H9 (cell line): ENCODE data around the gene RNASE7. TPM values are rescaled to one million over a fixed set of nuclear protein-coding genes. Genes with fewer than 3 reads are reported as not detected.

ENCODE experiments used
- DNase-seq: peaks from one replicate; pipeline ENCODE4 v3.0.0-alpha.2; 2017
- H2AFZ ChIP-seq: one replicate; pipeline ENCODE4 v1.6.1; 2013; ENCODE audit warnings: mild to moderate bottlenecking, low read length, control low read depth, moderate library complexity
- H2AK5ac ChIP-seq: 2 replicates; pipeline ENCODE4 v1.6.1; 2013; ENCODE audit warnings: low read length, control low read depth, mixed read lengths; ENCODE audit not compliant: insufficient read length
- H2BK120ac ChIP-seq: one replicate; pipeline ENCODE4 v1.6.1; 2013; ENCODE audit warnings: low read depth, mild to moderate bottlenecking, low read length, control low read depth, inconsistent platforms; ENCODE audit not compliant: poor library complexity, severe bottlenecking
- H2BK12ac ChIP-seq: 2 replicates; pipeline ENCODE4 v1.6.1; 2013; ENCODE audit warnings: low read length, control low read depth, mixed read lengths, low read depth; ENCODE audit not compliant: insufficient read length
- H2BK15ac ChIP-seq: 2 replicates; pipeline ENCODE4 v1.6.1; 2013; ENCODE audit warnings: low read depth, low read length, control low read depth
- H2BK20ac ChIP-seq: one replicate; pipeline ENCODE4 v1.6.1; 2013; ENCODE audit warnings: low read depth, mild to moderate bottlenecking, low read length, control low read depth, inconsistent platforms; ENCODE audit not compliant: poor library complexity, severe bottlenecking
- H2BK5ac ChIP-seq: 2 replicates; pipeline ENCODE4 v1.6.1; 2013; ENCODE audit warnings: low read length, control low read depth, mixed read lengths; ENCODE audit not compliant: insufficient read length
- H3K14ac ChIP-seq: 2 replicates; pipeline ENCODE4 v1.6.1; 2013; ENCODE audit warnings: low read length, control low read depth; ENCODE audit not compliant: insufficient read depth
- H3K18ac ChIP-seq: 2 replicates; pipeline ENCODE4 v1.6.1; 2013; ENCODE audit warnings: low read depth, mild to moderate bottlenecking, mixed read lengths, low read length, control low read depth; ENCODE audit not compliant: insufficient read length
- H3K23ac ChIP-seq: 2 replicates; pipeline ENCODE4 v1.6.1; 2013; ENCODE audit warnings: low read length, control low read depth, mixed read lengths, low read depth; ENCODE audit not compliant: insufficient read length
- H3K23me2 ChIP-seq: 2 replicates; pipeline ENCODE4 v1.6.1; 2013; ENCODE audit warnings: low read depth, mild to moderate bottlenecking, mixed read lengths, low read length, control low read depth; ENCODE audit not compliant: insufficient read length, poor library complexity, severe bottlenecking
- H3K27ac ChIP-seq: 2 replicates; pipeline ENCODE4 v1.5.1; 2013; ENCODE audit warnings: low read length, control low read depth, mixed read lengths, low read depth; ENCODE audit not compliant: insufficient read length
- H3K27me3 ChIP-seq: 2 replicates; pipeline ENCODE4 v1.6.1; 2013; ENCODE audit warnings: low read length, control low read depth, inconsistent platforms; ENCODE audit not compliant: insufficient read depth
- H3K4ac ChIP-seq: 2 replicates; pipeline ENCODE4 v1.6.1; 2013; ENCODE audit warnings: low read depth, mild to moderate bottlenecking, control low read depth, inconsistent platforms, low read length, moderate library complexity
- H3K4me1 ChIP-seq: 2 replicates; pipeline ENCODE4 v1.6.1; 2013; ENCODE audit warnings: low read length, control low read depth, inconsistent platforms; ENCODE audit not compliant: insufficient read depth
- H3K4me2 ChIP-seq: 2 replicates; pipeline ENCODE4 v1.6.1; 2013; ENCODE audit warnings: low read length, control low read depth, mixed read lengths; ENCODE audit not compliant: insufficient read length, insufficient read depth
- H3K56ac ChIP-seq: 2 replicates; pipeline ENCODE4 v1.6.1; 2013; ENCODE audit warnings: low read depth, mild to moderate bottlenecking, mixed read lengths, low read length, control low read depth; ENCODE audit not compliant: insufficient read length
- H3K79me1 ChIP-seq: 2 replicates; pipeline ENCODE4 v1.6.1; 2013; ENCODE audit warnings: low read depth, mild to moderate bottlenecking, moderate library complexity, low read length, control low read depth, inconsistent platforms; ENCODE audit not compliant: insufficient read depth, poor library complexity, severe bottlenecking
- H3K79me2 ChIP-seq: 2 replicates; pipeline ENCODE4 v1.6.1; 2013; ENCODE audit warnings: low read length, control low read depth, inconsistent platforms; ENCODE audit not compliant: insufficient read depth
- H3K9ac ChIP-seq: 2 replicates; pipeline ENCODE4 v1.6.1; 2013; ENCODE audit warnings: low read length, control low read depth, mixed read lengths; ENCODE audit not compliant: insufficient read length; ENCODE audit errors: extremely low read depth
- H3K9me3 ChIP-seq: one replicate; pipeline ENCODE4 v1.6.1; 2013; ENCODE audit warnings: low read depth, low read length, inconsistent platforms; ENCODE audit not compliant: control insufficient read depth
- H3T11ph ChIP-seq: one replicate; pipeline ENCODE4 v1.6.1; 2013; ENCODE audit warnings: mild to moderate bottlenecking, low read length, control low read depth, inconsistent platforms
- H4K20me1 ChIP-seq: one replicate; pipeline ENCODE4 v1.6.1; 2013; ENCODE audit not compliant: control insufficient read depth, insufficient read length, insufficient read depth
- H4K5ac ChIP-seq: 2 replicates; pipeline ENCODE4 v1.6.1; 2013; ENCODE audit warnings: low read depth, mild to moderate bottlenecking, mixed read lengths, low read length, control low read depth; ENCODE audit not compliant: insufficient read length
- H4K8ac ChIP-seq: replicated peaks from 2 replicates; pipeline ENCODE4 v1.6.1; 2013; ENCODE audit warnings: low read length, control low read depth, mixed read lengths, low read depth; ENCODE audit not compliant: insufficient read length
- H4K91ac ChIP-seq: 2 replicates; pipeline ENCODE4 v1.6.1; 2013; ENCODE audit warnings: low read depth, mild to moderate bottlenecking, moderate library complexity, mixed read lengths, low read length, control low read depth; ENCODE audit not compliant: insufficient read length
- H3K27ac Mint-ChIP-seq, 3 experiments: 2 replicates in 2 of 3; 3 replicates in 1 of 3; pipeline ENCODE4 v1.8.0; 2020 to 2021; ENCODE audit warnings: mixed read lengths in 3 of 3, mild to moderate bottlenecking in 1 of 3, moderate library complexity in 1 of 3
- H3K27me3 Mint-ChIP-seq: 2 replicates; pipeline ENCODE4 v1.8.0; 2021; ENCODE audit warnings: low read depth, mild to moderate bottlenecking, moderate library complexity, mixed read lengths
- H3K36me3 Mint-ChIP-seq, 3 experiments: 2 replicates in 2 of 3; 3 replicates in 1 of 3; pipeline ENCODE4 v1.8.0; 2020 to 2021; ENCODE audit warnings: low read depth in 3 of 3, mixed read lengths in 3 of 3; ENCODE audit not compliant: insufficient read depth in 1 of 3
- H3K4me1 Mint-ChIP-seq, 2 experiments: 2 replicates each; pipeline ENCODE4 v1.8.0; 2020; ENCODE audit warnings: mixed read lengths in 2 of 2
- H3K4me3 Mint-ChIP-seq, 2 experiments: 2 replicates in 1 of 2; 3 replicates in 1 of 2; pipeline ENCODE4 v1.8.0; 2020 to 2021; ENCODE audit warnings: mild to moderate bottlenecking in 2 of 2, mixed read lengths in 2 of 2, moderate library complexity in 1 of 2
- H3K9me3 Mint-ChIP-seq, 2 experiments: 2 replicates in 1 of 2; 3 replicates in 1 of 2; pipeline ENCODE4 v1.8.0; 2020; ENCODE audit warnings: mild to moderate bottlenecking in 2 of 2, mixed read lengths in 2 of 2, moderate library complexity in 1 of 2
- WGBS: extraction: QIAGEN DNeasy Blood & Tissue Kit; methylation state at CpG from one replicate; pipeline ENCODE4 v1.1.7; 2013; ENCODE audit warnings: missing lambda C conversion rate, low lambda C conversion rate, mixed read lengths; ENCODE audit not compliant: insufficient read length; ENCODE audit errors: extremely low coverage; 5-methylcytosine and 5-hydroxymethylcytosine counted together
- total RNA-seq: library from RNA; stranded (reverse); gene quantifications from 2 replicates; pipeline ENCODE4 v1.2.1, GENCODE V29; 2021
- TF ChIP-seq, protein P1 (sequence below): fragments of 200-600 bp; sonication (generic); conservative IDR thresholded peaks from 3 replicates; pipeline ENCODE4 v1.8.0; 2021; ENCODE audit warnings: antibody characterized with exemption, mild to moderate bottlenecking

The RNASE7 gene
- total RNA-seq, 1 experiment from 2014 or later = not detected

DNA sequence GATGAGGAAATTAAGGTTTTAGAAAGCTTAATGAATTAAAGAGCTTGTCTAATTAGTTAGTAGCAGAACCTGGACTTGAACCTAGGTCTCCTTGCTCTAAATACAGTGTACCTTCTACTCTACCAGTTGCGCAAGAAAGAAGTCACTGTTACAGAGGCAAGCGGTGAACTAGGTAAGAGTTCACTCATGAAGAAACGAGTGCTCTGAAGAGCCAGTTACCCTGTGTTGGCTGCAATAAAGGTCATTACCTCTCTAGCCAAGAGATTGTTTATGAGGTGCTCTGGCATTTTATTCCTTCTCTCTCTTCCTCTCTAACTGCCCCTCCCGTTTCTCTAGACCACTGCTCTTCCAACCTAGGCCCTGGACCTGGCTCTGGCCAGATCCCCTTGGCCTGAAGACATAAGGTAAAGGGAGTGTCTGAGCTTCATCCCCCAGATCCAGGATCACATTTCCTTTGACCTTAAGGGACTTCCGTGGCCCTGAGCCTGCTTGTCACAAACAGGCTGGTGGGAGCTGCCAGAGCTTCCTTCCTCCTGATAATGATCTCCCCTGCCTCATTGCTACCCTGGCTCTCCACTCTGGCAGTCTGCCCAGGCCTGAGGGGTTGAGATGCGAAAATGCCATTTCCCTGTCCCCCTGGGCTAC is 1.9 kb downstream of the RNASE7 start:
- Histone ChIP-seq H4K91ac (no peak overlapping the region), H4K20me1 (no peaks in the 10 kb centered on the region), H3K23ac (no peak overlapping the region), H3K4me1 (peaks cover 4% of the 10 kb centered on the region), H4K8ac (no peak overlapping the region), H3K79me2 (no peaks in the 10 kb centered on the region), H3K27ac (no peak overlapping the region), H4K5ac (no peak overlapping the region), H3K4me2 (no peak overlapping the region), H3K9me3 (no peaks in the 10 kb centered on the region), H3K27me3 (no peaks in the 10 kb centered on the region), H2BK15ac (no peak overlapping the region), H3K9ac (no peak overlapping the region), H3K79me1 (no peaks in the 10 kb centered on the region), H3K18ac (no peak overlapping the region), H2BK120ac (no peak overlapping the region), H2AK5ac (no peak overlapping the region), H3K56ac (no peak overlapping the region), H3K14ac (no peak overlapping the region), H2AFZ (no peak overlapping the region), H2BK5ac (no peak overlapping the region), H3T11ph (no peak overlapping the region), H2BK12ac (no peak overlapping the region), H3K4ac (no peak overlapping the region), H3K23me2 (no peaks in the 10 kb centered on the region), H2BK20ac (no peak overlapping the region)
- no CpG with 5 or more reads among the region's 6 CpGs for whole genome bisulfite sequencing
- DNase-seq = no peak
- Mint-ChIP-seq H3K4me1 (peaks cover 16% of the 10 kb centered on the region in 2 experiments), H3K27ac (no peak overlapping the region), H3K4me3 (no peak overlapping the region), H3K27me3 (peaks cover 27% of the 10 kb centered on the region), H3K36me3 (no peaks in the 10 kb centered on the region), H3K9me3 (no peaks in the 10 kb centered on the region)
- TF ChIP-seq, protein P1, sequence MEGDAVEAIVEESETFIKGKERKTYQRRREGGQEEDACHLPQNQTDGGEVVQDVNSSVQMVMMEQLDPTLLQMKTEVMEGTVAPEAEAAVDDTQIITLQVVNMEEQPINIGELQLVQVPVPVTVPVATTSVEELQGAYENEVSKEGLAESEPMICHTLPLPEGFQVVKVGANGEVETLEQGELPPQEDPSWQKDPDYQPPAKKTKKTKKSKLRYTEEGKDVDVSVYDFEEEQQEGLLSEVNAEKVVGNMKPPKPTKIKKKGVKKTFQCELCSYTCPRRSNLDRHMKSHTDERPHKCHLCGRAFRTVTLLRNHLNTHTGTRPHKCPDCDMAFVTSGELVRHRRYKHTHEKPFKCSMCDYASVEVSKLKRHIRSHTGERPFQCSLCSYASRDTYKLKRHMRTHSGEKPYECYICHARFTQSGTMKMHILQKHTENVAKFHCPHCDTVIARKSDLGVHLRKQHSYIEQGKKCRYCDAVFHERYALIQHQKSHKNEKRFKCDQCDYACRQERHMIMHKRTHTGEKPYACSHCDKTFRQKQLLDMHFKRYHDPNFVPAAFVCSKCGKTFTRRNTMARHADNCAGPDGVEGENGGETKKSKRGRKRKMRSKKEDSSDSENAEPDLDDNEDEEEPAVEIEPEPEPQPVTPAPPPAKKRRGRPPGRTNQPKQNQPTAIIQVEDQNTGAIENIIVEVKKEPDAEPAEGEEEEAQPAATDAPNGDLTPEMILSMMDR = no peak
